ENCODE measurements around the gene ADM2. TPM values are rescaled to one million over a fixed set of nuclear protein-coding genes. Genes with fewer than 3 reads are reported as not detected.

Gene ADM2
- total RNA-seq, 1 experiment from 2014 or later, result 11.9 TPM

DNA sequence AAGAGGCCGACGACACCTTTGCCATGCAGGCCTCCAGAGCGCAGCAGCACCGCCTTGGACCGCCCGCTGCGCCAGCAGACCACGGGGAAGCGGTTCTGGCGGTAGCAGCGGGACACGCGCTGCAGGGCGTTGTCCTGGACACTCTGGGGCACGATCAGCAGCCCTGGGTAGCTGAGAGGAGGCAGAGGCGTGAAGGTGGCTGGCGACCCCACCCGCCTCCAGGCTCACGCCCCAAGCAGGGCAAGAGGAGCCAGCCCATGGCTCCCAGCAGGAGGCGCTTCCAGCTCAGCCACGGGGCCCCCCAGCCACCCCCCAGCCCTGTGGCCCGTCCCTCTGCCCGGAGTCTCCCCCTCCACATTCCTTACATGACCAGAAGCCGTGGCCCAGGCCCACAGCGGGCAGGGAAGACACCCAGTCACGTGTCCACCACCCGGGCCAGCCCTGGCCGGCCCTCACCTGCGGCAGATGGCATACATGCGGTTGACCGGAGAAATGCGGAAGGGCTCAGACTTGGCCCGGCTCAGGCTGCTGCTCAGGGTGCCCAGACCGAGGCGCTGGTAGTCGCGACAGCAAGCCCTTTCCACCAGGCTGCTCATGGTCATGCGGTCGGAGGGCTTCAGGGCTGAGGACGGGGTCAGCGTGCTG is 21.7 kb upstream of the ADM2 start:
- Histone ChIP-seq H2AK5ac (ENCODE audit: insufficient read length, low read length) (no peak overlapping the region), H4K20me1 (ENCODE audit: control insufficient read depth, insufficient read depth, insufficient read length) (peaks cover 5% of the 10 kb centered on the region), H3K18ac (ENCODE audit: insufficient read length, low read depth, low read length) (no peak overlapping the region), H4K8ac (replicated peaks; ENCODE audit: insufficient read length, low read depth, low read length) (no peak overlapping the region), H2BK5ac (ENCODE audit: insufficient read length, low read length) (no peak overlapping the region), H3K4me1 (ENCODE audit: insufficient read depth, low read length) (no peaks in the 10 kb centered on the region), H3K79me1 (ENCODE audit: insufficient read depth, low read depth, low read length, poor library complexity, severe bottlenecking) (no peaks in the 10 kb centered on the region), H3K9me3 (ENCODE audit: control insufficient read depth, low read depth, low read length) (no peaks in the 10 kb centered on the region), H3K27ac (ENCODE audit: insufficient read length, low read depth, low read length) (no peak overlapping the region), H2BK12ac (ENCODE audit: insufficient read length, low read depth, low read length) (no peak overlapping the region), H2BK20ac (ENCODE audit: low read depth, low read length, poor library complexity, severe bottlenecking) (no peak overlapping the region), H4K5ac (ENCODE audit: insufficient read length, low read depth, low read length) (no peak overlapping the region), H3K79me2 (ENCODE audit: insufficient read depth, low read length) (no peaks in the 10 kb centered on the region), H3K14ac (ENCODE audit: insufficient read depth, low read length) (no peak overlapping the region), H3K4ac (ENCODE audit: low read depth, low read length) (no peak overlapping the region), H3T11ph (ENCODE audit: low read length) (no peak overlapping the region), H3K9ac (ENCODE audit: extremely low read depth, insufficient read length, low read length) (no peak overlapping the region), H4K91ac (ENCODE audit: insufficient read length, low read depth, low read length) (no peak overlapping the region), H3K4me2 (ENCODE audit: insufficient read depth, insufficient read length, low read length) (no peak overlapping the region), H3K23me2 (ENCODE audit: insufficient read length, low read depth, low read length, poor library complexity, severe bottlenecking) (no peaks in the 10 kb centered on the region), H2AFZ (ENCODE audit: low read length) (no peak overlapping the region), H3K56ac (ENCODE audit: insufficient read length, low read depth, low read length) (no peak overlapping the region), H3K23ac (ENCODE audit: insufficient read length, low read depth, low read length) (no peak overlapping the region), H2BK15ac (ENCODE audit: low read depth, low read length) (no peak overlapping the region), H2BK120ac (ENCODE audit: low read depth, low read length, poor library complexity, severe bottlenecking) (no peak overlapping the region), H3K27me3 (ENCODE audit: insufficient read depth, low read length) (no peaks in the 10 kb centered on the region)
- no CpG with 5 or more reads among the region's 41 CpGs for WGBS (ENCODE audit: extremely low coverage, insufficient read length, low lambda C conversion rate)
- H3K4me1 Mint-ChIP-seq, result no peaks in the 10 kb centered on the region
- no peak for DNase-seq
- no peak overlapping the region for H3K27ac Mint-ChIP-seq
- H3K4me3 Mint-ChIP-seq, result no peak overlapping the region
- H3K9me3 Mint-ChIP-seq, result no peaks in the 10 kb centered on the region; a peak in 1 of 5 replicates
- peaks cover 23 to 84% (median 79%) of the 10 kb centered on the region in 3 experiments for H3K36me3 Mint-ChIP-seq (ENCODE audit: insufficient read depth in 1 of 3, low read depth in 3 of 3)
- no peaks in the 10 kb centered on the region for H3K27me3 Mint-ChIP-seq (ENCODE audit: low read depth)
- TF ChIP-seq, protein P1, sequence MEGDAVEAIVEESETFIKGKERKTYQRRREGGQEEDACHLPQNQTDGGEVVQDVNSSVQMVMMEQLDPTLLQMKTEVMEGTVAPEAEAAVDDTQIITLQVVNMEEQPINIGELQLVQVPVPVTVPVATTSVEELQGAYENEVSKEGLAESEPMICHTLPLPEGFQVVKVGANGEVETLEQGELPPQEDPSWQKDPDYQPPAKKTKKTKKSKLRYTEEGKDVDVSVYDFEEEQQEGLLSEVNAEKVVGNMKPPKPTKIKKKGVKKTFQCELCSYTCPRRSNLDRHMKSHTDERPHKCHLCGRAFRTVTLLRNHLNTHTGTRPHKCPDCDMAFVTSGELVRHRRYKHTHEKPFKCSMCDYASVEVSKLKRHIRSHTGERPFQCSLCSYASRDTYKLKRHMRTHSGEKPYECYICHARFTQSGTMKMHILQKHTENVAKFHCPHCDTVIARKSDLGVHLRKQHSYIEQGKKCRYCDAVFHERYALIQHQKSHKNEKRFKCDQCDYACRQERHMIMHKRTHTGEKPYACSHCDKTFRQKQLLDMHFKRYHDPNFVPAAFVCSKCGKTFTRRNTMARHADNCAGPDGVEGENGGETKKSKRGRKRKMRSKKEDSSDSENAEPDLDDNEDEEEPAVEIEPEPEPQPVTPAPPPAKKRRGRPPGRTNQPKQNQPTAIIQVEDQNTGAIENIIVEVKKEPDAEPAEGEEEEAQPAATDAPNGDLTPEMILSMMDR (conservative IDR thresholded peaks at IDR 0.05), result no peak
